ENCODE results near the gene CELF1. TPM values are rescaled to one million over a fixed set of nuclear protein-coding genes. Genes with fewer than 3 reads are reported as not detected.
A peak's percentile ranks its signal among the peaks of the same experiment; 100 is the strongest.
"Not testable (repeated sequence)": the region's sequence is repeated elsewhere in the genome, so short reads cannot be mapped to it uniquely, and the experiment has no call there.

Gene CELF1
- total RNA-seq, 2 donors from 2014 or later, result 118 to 143 TPM

DNA sequence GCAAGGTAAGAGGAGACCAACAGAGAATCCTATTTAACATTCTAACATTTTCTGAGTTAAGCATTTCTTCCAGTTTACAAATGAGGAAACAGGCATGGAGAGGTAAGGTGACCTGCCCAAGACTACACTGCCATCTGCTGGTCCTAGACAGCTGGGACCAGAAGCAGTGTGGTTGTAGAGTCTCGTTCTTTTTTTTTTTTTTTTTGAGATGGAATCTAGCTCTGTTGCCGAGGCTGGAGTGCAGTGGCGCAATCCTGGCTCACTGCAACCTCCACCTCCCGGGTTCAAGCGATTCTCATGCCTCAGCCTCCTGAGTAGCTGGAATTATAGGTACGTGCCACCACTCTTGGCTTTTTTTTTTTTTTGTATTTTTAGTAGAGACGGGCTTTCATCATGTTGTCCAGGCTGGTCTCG, 98.7 kb downstream of the CELF1 start:
- H3K27ac Mint-ChIP-seq; H3K36me3 Mint-ChIP-seq (ENCODE audit: low read depth); H3K27me3 Mint-ChIP-seq; H3K9me3 Mint-ChIP-seq; H3K4me1 Mint-ChIP-seq; H3K4me3 Mint-ChIP-seq: not testable (repeated sequence)
- ATAC-seq (replicated peaks), result peak; percentile 92

DNA sequence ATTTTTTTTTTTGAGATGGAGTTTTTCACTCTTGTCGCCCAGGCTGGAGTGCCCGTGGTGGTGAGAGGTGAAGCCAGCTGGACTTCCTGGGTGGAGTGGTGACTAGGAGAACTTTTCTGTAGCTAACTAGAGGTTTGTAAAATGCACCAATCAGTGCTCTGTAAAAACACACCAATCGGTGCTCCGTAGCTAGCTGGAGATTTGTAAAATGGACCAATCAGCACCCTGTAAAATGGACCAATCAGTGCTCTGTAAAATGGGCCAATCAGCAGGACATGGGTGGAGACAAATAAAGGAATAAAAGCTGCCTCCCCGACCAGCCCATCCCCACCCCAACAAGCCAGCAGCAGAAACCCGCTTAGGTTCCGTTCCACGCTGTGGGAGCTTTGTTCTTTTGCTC, 99.6 kb downstream of the CELF1 start:
- no peak overlapping the region for H3K27ac Mint-ChIP-seq
- H3K36me3 Mint-ChIP-seq (ENCODE audit: low read depth), result no peaks in the 10 kb centered on the region
- no peak for ATAC-seq (replicated peaks)

GRCh38 chr11:47451990-47452389, 100.9 kb downstream of the CELF1 start:
- no peaks in the 10 kb centered on the region for H3K27me3 Mint-ChIP-seq
- H3K4me1 Mint-ChIP-seq, result peaks cover 4% of the 10 kb centered on the region
- H3K27ac Mint-ChIP-seq, result no peak overlapping the region
- H3K4me3 Mint-ChIP-seq, result no peak overlapping the region
- ATAC-seq (replicated peaks), result no peak
- no peaks in the 10 kb centered on the region for H3K36me3 Mint-ChIP-seq (ENCODE audit: low read depth)
- no peaks in the 10 kb centered on the region for H3K9me3 Mint-ChIP-seq

More for the DNA sequence above, 99.6 kb downstream of the CELF1 start:
- Mint-ChIP-seq H3K4me1 (no peaks in the 10 kb centered on the region), H3K9me3 (no peaks in the 10 kb centered on the region), H3K4me3 (no peak overlapping the region), H3K27me3 (no peaks in the 10 kb centered on the region)

DNA sequence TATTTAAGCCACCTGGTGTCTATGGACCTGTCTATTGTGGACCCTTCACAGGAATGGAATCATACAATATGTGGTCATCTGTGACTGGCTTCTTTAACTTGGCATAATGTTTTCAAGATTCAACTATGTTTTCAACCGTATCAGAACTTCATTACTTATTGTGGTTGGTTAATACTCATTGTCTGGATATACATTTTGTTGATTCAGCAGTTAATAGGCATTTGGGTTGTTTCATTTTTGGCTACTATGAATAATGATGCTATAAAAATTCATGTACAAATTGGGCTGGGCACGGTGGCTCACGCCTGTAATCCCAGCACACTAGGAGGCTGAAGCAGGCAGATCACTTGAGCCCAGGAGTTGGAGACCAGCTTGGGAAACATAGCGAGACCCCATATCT, 101.5 kb downstream of the CELF1 start:
- H3K27me3 Mint-ChIP-seq, result no peaks in the 10 kb centered on the region
- H3K4me3 Mint-ChIP-seq, result no peak overlapping the region
- H3K4me1 Mint-ChIP-seq, result peaks cover 5% of the 10 kb centered on the region
- no peak overlapping the region for H3K27ac Mint-ChIP-seq
- H3K36me3 Mint-ChIP-seq (ENCODE audit: low read depth), result no peaks in the 10 kb centered on the region
- ATAC-seq (replicated peaks), result no peak
- H3K9me3 Mint-ChIP-seq, result no peaks in the 10 kb centered on the region

- Mint-ChIP-seq H3K4me1 (peaks cover 5% of the 10 kb centered on the region), H3K27ac (no peak overlapping the region), H3K27me3 (no peaks in the 10 kb centered on the region), H3K4me3 (no peak overlapping the region), H3K36me3 (ENCODE audit: low read depth) (no peaks in the 10 kb centered on the region), H3K9me3 (no peaks in the 10 kb centered on the region)
- no peak for ATAC-seq (replicated peaks)
Measured at GRCh38 chr11:47449541-47449940, 103.4 kb downstream of the CELF1 start.

DNA sequence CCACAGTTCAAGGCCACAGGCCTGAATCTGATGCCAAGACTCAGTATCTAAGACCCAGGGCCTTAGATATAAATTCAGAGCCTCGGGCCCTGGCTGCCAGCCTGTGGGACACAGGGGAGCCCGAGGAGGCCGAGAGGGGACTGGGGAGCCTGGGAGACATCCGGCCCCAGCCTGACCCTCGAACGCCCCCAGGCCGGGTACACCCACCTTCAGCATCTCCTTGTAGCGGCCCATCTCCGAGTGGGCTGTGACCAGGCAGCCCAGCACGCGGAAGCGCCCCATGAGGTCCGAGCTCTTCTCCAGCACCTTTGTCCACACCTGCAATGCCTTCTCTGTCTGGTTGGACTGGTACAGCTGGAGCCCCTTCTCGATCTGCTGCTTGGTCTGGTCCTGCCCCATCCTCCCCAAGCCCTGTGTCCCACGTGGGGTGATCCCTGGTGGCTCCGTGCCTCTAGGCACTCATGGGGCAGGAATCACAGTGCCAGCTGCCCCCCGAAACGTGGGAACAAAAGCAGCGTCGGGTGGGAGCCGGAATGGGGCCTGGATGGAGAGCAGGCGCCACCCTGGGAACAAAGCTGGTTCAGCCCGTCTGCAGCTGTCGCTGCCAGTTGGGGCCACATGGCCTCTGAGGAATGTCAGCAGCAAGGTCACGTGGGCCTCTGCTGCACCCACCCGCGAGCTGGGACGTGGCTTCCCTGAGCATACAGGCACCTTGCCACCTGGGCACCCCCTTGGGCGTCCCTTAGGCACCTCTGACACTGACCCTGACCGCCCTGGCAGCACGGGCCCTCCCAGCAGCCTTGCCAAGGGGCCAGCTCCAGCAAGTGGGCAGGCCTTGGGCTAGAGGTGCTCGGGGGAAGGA, 104.1 kb downstream of the CELF1 start, which contains the start of gene RAPSN:
Gene RAPSN, minus strand, starts transcription at position 571 of the 862 bp plus-strand sequence. Its CDS starts 172 bp downstream, at position 399.
- peaks cover 5% of the 10 kb centered on the region for H3K4me1 Mint-ChIP-seq
- ATAC-seq (replicated peaks), result no peak
- H3K36me3 Mint-ChIP-seq (ENCODE audit: low read depth), result no peaks in the 10 kb centered on the region
- H3K4me3 Mint-ChIP-seq, result no peak within 1 kb of the TSS
- peak within 1 kb of the TSS; percentile 20 for H3K27ac Mint-ChIP-seq
- no peaks in the 10 kb centered on the region for H3K9me3 Mint-ChIP-seq
- H3K27me3 Mint-ChIP-seq, result no peaks in the 10 kb centered on the region

DNA sequence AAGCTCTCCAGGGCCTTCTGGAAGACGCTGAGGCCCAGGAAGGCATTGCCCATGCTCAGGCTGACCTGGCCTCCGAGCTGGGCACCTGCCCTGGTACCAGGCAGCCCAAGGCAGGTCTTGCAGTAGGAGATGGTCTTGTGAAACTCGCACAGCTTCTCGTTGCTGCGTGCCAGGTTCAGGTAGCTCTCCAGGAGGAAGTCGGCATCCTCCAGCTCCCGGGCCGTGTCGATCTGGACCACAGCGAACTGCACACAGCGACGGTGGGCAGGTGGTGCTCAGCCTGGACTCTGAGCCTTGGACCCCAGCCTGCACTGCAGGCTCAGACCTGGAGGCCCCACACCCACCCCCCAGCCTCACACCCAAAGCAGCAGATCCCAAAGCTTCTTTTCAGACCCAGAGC, 105.0 kb downstream of the CELF1 start:
- no peak for ATAC-seq (replicated peaks)
- H3K4me3 Mint-ChIP-seq, result no peak overlapping the region
- H3K27me3 Mint-ChIP-seq, result no peaks in the 10 kb centered on the region
- H3K4me1 Mint-ChIP-seq, result peaks cover 5% of the 10 kb centered on the region
- H3K36me3 Mint-ChIP-seq (ENCODE audit: low read depth), result no peaks in the 10 kb centered on the region
- H3K27ac Mint-ChIP-seq, result peak overlapping the region; percentile 20
- no peaks in the 10 kb centered on the region for H3K9me3 Mint-ChIP-seq

GRCh38 chr11:47446833-47447232, 106.1 kb downstream of the CELF1 start:
- no peak overlapping the region for H3K4me3 Mint-ChIP-seq
- H3K9me3 Mint-ChIP-seq, result no peaks in the 10 kb centered on the region
- H3K36me3 Mint-ChIP-seq (ENCODE audit: low read depth), result no peaks in the 10 kb centered on the region
- H3K4me1 Mint-ChIP-seq, result peaks cover 5% of the 10 kb centered on the region
- H3K27ac Mint-ChIP-seq, result peak overlapping the region; percentile 20
- H3K27me3 Mint-ChIP-seq, result no peaks in the 10 kb centered on the region
- no peak for ATAC-seq (replicated peaks)

DNA sequence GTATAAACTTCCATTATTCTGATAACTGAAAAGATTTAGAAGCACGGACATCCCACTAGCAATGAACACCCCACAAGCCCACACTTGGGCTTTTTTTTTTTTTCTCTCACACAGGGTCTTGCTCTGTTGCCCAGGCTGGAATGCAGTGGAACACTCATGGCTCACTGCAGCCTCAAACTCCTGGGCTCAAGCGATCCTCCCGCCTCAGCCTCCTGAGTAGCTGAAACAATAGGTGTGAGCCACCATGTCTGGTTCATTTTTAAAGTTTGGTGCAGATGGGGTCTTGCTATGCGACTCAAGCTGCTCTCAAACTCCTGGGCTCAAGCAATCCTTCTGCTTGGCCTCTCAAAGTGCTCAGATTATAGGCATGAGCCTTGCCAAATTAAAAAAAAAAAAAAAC, 107.1 kb downstream of the CELF1 start:
- Mint-ChIP-seq H3K27ac (no peak overlapping the region), H3K36me3 (ENCODE audit: low read depth) (no peaks in the 10 kb centered on the region), H3K9me3 (no peaks in the 10 kb centered on the region), H3K4me3 (no peak overlapping the region), H3K4me1 (peaks cover 5% of the 10 kb centered on the region), H3K27me3 (no peaks in the 10 kb centered on the region)
- no peak for ATAC-seq (replicated peaks)

DNA sequence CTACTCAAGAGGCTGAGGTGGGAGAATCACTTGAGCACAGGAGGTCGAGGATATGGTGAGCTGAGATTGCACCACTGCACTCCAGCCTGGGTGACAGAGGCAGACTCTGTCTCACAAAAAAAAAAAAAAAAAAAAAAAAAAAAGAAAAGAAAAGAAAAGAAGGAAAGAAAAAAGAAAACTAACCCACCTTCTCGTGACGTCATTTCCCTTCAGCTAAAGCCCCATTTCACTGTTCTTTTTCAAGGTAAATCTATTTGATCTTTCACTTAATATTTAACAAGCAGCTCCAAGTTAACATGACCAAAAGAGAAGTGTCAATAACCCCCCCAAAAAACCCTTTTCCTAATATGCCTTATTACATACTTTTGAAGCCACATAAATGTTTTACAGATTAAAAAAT, 109.1 kb downstream of the CELF1 start:
- Mint-ChIP-seq H3K36me3 (ENCODE audit: low read depth) (no peaks in the 10 kb centered on the region), H3K4me3 (no peak overlapping the region), H3K4me1 (peaks cover 5% of the 10 kb centered on the region), H3K27ac (no peak overlapping the region), H3K27me3 (no peaks in the 10 kb centered on the region), H3K9me3 (no peaks in the 10 kb centered on the region)
- no peak for ATAC-seq (replicated peaks)

DNA sequence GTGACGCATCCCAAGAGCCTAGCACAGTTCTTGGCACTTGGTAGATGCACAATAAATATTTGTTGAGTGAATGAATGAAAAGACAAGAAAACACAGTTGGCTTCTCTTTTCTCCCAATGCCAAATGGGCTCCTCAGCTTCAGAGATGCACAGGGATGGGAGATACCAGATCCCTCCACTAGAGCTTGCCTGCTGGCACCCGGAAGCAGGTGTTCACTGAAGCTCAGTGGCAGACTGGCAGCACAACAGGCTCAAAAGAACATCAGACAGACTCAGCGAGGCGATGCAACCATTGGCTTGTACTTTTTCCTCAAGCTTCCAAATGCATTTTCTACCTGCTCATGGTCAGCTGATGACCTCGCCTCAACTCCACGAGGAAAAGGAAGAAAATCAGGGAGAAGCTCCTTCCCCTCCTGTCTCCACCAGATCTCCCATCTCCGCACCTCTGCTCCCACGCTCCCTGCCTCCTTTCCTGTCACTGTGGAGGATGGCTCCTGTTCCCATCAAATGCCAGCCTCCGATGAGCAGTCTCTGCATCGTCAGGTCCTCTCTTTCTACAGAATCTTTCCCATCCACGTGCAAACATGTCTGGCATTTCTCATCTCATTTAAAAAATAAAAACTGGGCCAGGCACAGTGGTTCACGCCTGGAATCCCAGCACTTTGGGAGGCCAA, 109.8 kb downstream of the CELF1 start:
- Mint-ChIP-seq H3K4me3 (no peak overlapping the region), H3K27me3 (no peaks in the 10 kb centered on the region), H3K36me3 (ENCODE audit: low read depth) (no peaks in the 10 kb centered on the region), H3K9me3 (no peaks in the 10 kb centered on the region), H3K27ac (no peak overlapping the region), H3K4me1 (peaks cover 5% of the 10 kb centered on the region)
- no peak for ATAC-seq (replicated peaks)

DNA sequence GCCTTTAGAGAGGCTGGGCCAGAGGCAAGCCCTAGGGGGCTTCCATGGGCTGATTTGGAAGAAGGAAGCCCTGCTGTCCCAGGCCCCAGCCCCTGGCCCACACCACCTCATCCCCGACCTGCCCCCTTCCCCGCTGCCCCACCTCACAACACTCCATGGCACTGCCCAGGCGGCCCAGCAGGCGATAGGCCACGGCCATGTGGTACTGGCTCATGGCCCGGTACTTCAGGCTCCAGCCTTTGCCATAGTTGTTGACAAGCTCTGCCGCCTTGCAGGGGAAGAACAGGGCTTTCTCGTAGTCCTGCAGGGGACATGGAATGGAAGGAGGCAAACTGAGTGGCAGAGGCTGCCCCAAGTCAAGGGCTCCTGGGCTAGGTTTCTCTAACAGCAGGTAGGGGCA, 110.4 kb downstream of the CELF1 start:
- H3K27ac Mint-ChIP-seq, result no peak overlapping the region
- no peak overlapping the region for H3K4me3 Mint-ChIP-seq
- peaks cover 5% of the 10 kb centered on the region for H3K4me1 Mint-ChIP-seq
- no peaks in the 10 kb centered on the region for H3K9me3 Mint-ChIP-seq
- H3K36me3 Mint-ChIP-seq (ENCODE audit: low read depth), result no peaks in the 10 kb centered on the region
- no peak for ATAC-seq (replicated peaks)
- no peaks in the 10 kb centered on the region for H3K27me3 Mint-ChIP-seq

DNA sequence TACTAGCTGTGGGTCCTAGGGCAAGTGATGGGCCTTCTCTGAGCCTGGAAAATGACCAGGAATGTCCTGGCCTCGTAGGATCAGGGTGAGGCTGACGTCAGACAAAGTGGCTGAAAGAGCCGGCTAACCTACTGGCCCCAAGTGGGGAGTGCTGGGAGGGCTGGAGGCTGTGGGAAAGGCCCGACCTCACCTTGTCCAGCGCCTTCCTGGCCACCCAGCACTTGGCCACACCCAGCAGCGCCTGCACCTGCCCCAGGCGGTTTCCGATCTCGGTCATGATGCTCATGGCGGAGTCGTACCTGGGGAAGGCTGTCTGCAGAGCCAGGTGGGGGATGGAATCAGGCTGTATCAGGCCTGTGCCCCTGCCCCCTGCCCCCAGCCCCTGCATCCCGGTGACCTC, 111.5 kb downstream of the CELF1 start:
- H3K9me3 Mint-ChIP-seq, result no peaks in the 10 kb centered on the region
- no peaks in the 10 kb centered on the region for H3K36me3 Mint-ChIP-seq (ENCODE audit: low read depth)
- no peak overlapping the region for H3K4me3 Mint-ChIP-seq
- H3K27ac Mint-ChIP-seq, result no peak overlapping the region
- no peaks in the 10 kb centered on the region for H3K27me3 Mint-ChIP-seq
- no peaks in the 10 kb centered on the region for H3K4me1 Mint-ChIP-seq
- ATAC-seq (replicated peaks), result no peak

DNA sequence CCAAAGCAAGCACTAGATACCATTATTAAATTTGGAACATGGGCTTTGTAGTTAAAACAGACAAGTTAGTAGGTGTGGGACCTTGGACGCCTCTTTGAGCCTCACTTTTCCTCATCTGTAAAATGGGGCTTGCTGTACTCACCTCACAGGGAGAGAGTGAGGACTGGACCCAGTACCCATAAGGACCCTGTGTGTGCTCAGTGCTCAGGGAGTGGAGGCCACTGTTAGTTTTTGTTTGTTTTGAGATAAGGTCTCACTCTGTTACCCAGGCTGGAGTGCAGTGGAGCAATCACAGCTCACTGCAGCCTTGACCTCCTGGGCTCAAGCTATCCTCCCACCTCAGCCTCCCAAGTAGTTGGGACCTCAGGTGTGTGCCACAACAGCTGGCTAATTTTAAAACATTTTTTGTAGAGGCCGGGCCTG, 112.9 kb downstream of the CELF1 start:
- Mint-ChIP-seq H3K4me3 (no peak overlapping the region), H3K36me3 (ENCODE audit: low read depth) (no peaks in the 10 kb centered on the region), H3K9me3 (no peaks in the 10 kb centered on the region), H3K4me1 (no peaks in the 10 kb centered on the region), H3K27me3 (no peaks in the 10 kb centered on the region), H3K27ac (no peak overlapping the region)
- ATAC-seq (replicated peaks), result no peak

DNA sequence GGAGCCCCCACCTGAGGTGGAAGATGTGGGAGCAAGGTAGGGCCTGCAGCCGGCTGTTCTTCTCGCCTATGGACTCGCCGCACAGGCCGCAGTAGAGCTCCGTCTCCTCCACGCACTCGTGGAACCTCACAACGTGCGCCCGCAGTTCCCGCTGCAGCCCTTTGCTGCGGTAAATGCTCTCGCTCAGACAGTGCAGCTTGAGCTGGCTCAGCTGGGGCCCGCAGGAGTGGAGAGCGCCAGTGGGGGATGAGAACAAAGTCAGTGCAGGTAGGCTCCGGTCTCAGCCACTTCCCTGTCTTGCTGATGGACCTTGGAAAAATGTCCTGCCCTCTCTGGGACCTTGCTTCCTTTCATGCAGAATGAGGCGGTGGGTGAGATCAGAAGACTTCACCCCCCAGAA, 114.2 kb downstream of the CELF1 start:
- Mint-ChIP-seq H3K9me3 (no peaks in the 10 kb centered on the region), H3K36me3 (ENCODE audit: low read depth) (no peaks in the 10 kb centered on the region), H3K27me3 (no peaks in the 10 kb centered on the region), H3K27ac (no peak overlapping the region), H3K4me3 (no peak overlapping the region), H3K4me1 (no peaks in the 10 kb centered on the region)
- ATAC-seq (replicated peaks), result no peak

All from activated T-helper 17 cell treated with anti-CD3 and anti-CD28 coated beads, Interleukin-2, amount 50 U/mL, for 72 hours (primary cell).